GM18909 (cell line): ENCODE results near the gene ARMC10.
"Not testable (repeated sequence)": the region's sequence is repeated elsewhere in the genome, so short reads cannot be mapped to it uniquely, and the experiment has no call there.

ENCODE experiments used
- ATAC-seq: cut with Tn5 transposase; IDR thresholded peaks from one replicate; pipeline ENCODE4 v1.9.1; 2021; ENCODE audit warnings: mild to moderate bottlenecking; ENCODE audit not compliant: unreplicated experiment, poor library complexity

The ARMC10 gene

DNA sequence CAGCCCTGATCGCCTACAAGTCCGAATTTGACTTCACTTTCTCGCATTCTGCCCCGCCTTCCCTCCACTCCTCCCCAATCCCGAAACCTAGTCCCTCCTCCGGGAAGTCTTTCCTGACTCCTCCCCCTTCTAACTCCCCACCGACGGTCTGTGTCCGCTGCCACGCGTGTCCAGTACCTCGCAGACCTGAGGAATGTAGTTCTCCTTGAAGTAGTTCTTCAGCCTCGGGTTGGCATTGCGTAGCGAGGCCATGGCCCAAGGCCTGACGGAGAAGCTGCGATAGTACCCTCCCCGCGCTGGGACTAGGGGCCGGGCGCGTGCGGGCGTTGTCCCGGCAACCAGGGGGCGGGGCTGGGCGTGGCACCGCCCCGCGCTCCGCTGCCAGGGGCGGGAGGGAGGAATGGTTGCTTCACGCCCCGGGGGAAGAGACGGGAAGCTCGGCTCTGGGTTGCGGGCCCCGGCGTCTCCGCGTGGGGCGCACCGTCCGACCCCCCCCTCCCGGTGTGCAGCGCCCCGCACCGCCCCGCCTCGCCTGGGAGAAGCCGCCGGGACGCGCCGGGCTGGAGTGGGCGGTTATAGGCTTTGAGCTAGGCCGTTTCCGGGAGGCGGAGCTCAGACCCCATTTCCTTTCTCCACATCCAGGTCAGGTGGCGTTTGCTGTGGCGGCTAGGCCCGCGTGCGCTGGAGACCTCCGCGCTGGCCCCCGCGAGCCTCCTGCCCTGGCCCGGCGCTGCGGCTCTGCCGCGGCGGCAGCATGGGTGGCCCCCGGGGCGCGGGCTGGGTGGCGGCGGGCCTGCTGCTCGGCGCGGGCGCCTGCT, at the start of gene ARMC10, which contains the start of gene FBXL13:
ARMC10 (plus strand) TSS at position 622 of the 818 bp plus-strand sequence; CDS start at position 755, 133 bp downstream.
FBXL13 (minus strand) TSS at position 278 of the 818 bp plus-strand sequence.
- ATAC-seq: peak; percentile 92

DNA sequence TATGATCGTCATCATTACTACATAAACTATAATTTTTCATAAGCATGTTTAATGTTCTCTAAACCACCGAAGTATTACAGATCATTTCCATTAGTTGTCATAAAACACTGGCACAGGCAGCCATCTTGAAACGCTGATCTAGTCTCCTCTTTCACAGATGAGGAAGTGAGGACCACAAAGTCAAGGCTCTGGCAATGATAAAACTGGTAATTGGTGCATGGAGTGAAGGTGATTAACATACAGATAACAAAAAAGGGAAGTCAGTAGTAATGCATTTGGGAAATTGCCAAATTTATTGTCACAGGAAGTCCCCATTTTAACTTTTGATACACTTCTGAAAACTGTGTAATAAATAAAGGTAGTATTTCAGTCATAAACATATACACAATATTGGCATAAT, 49.6 kb upstream of the ARMC10 start:
- ATAC-seq: no peak

DNA sequence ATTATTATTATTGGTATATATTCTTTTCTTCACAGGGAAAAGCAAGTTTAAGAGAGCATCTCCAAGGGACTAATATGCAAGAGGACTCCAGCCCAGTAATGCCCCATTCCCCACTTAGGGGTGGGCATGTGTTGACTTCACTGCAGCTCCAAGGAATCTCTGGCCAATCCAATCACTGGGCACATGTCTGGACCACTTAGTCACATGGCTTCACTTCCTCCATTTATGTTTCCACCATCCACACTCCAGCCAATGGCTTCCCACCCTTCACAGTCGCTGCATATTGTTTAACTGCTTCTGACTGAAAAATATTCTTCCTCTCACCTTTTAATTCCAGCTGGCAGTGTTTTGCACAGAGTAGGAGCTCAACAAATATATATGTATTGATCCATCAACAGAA, 43.9 kb upstream of the ARMC10 start:
- ATAC-seq: no peak

DNA sequence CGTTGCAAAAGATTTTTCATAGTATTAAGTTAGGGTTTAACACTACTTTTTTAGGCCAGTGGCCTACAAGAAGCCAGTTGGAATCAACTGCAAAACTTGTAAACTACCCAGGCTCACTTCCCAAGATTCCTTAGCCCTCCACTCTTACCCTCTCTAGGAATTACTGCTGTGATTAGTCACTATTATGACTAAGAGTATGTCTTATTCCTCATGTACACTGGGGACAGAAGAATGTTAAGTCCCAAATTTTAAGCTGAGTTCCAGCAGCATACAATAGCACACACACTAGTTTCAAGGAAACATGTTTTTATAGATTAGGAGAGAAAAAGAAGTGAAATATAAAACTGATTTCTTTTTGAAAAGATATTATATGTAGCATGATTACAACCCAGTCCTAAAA, 43.2 kb upstream of the ARMC10 start:
- no peak for ATAC-seq

DNA sequence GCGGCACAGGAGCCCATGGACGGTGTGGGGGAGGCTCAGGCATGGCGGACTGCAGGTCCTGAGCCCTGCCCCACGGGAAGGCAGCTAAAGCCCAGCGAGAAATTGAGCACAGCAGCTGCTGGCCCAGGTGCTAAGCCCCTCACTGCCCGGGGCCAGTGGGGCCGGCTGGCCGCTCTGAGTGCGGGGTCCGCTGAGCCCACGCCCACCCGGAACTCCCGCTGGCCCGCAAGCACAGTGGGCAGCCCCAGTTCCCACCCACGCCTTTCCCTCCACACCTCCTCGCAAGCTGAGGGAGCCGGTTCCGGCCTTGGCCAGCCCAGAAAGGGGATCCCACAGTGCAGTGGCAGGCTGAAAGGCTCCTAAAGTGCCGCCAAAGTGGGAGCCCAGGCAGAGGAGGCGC, 40.6 kb upstream of the ARMC10 start:
- not testable (repeated sequence) for ATAC-seq

DNA sequence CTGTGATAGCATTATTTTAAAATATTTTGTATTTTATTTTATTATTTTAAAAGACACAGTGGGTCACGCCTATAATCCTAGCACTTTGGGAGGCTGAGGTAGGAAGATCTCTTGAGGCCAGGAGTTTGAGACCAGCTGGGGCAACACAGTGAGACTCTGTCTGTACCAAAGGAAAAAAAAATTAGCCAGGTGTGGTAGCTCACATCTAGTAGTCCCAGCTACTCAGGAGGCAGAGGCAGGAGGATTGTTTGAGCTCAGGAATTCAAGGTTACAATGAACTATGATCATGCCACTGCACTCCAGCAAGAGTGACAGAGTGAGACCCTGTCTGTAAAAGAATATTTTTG, 37.5 kb upstream of the ARMC10 start:
- no peak for ATAC-seq

DNA sequence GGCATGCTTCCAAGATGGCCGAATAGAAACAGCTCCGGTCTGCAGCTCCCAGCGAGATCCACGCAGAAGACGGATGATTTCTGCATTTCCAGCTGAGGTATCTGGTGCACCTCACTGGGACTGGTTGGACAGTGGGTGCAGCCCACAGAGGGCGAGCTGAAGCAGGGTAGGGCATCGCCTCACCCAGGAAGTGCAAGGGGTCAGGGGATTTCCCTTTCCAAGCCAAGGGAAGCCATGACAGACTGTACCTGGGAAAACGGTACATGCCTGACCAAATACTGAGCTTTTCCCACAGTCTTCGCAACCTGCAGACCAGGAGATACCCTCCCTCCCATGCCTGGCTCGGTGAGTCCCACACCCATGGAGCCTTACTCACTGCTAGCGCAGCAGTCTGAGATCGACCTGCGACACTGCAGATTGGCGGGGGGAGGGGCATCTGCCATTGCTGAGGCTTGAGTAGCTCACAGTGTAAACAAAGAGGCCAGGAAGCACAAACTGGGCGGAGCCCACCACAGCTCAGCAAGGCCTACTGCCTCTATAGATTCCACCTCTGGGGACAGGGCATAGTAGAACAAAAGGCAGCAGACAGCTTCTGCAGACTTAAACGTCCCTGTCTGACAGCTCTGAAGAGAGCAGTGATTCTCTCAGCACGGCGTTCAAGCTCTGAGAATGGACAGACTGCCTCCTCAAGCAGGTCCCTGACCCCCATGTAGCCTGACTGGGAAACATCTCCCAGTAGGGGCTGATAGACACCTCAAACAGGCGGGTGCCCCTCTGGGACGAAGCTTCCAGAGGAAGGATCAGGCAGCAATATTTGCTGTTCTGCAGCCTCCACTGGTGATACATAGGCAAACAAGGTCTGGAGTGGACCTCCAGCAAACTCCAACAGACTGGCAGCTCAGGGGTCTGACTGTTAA, 36.9 kb upstream of the ARMC10 start:
- ATAC-seq: not testable (repeated sequence)

DNA sequence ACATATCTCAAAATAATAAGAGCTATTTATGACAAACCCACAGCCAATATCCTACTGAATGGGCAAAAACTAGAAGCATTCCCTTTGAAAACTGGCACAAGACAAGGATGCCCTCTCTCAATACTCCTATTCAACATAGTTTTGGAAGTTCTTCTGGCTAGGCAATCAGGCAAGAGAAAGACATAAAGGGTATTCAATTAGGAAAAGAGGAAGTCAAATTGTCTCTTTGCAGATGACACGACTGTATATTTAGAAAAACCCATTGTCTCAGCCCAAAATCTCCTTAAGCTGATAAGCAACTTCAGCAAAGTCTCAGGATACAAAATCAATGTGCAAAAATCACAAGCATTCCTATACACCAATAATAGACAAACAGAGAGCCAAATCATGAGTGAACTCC, 33.1 kb upstream of the ARMC10 start:
- not testable (repeated sequence) for ATAC-seq

DNA sequence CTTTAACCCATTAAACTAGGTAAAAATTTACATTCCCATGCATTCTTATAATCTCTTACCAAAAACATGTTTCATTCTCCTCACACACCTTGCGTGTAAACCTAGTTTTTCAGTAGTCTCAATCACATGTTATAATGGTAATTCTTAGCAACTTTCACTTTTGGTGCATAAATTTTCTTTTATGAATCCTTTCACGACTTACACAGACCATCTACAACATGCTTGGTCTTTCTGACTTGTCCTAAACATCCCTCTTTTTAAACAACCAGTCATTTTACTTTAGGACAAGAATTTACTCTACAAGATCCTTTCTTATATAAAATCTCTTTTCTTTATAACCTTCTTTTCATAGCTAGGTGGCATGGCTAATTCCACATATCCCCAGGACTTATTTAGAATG, 26.1 kb upstream of the ARMC10 start:
- no peak for ATAC-seq

DNA sequence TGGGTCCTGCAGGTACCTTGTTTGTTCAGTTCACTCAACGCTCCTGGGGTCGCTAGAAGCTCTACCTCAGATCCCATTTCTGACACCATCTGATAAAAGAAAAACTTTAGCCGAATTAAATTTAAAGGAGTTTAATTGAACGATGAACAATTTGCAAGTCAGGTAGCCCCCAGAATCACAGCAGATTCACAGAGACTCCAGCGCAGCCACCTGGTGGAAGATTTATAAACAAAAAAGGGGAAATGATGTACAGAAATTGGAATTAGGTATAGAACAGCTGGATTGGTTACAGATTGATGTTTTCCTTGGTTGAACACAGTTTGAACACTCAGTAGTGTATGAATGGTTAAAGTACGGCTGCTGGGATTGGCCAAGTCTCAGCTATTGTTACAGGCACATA, 23.4 kb upstream of the ARMC10 start:
- no peak for ATAC-seq

DNA sequence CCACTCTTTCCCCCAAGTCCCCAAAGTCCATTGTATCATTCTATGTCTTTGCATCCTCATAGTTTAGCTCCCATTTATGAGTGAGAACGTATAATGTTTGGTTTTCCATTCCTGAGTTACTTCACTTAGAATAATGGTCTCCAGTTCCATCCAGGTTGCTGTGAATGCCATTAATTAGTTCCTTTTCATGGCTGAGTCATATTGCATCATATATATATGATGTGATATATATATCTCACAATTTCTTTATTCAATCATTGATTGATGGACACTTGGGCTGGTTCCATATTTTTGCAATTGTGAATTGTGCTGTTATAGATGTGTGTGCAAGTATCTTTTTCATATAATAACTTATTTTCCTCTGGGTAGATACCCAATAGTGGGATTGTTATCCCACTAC, 18.9 kb upstream of the ARMC10 start:
- not testable (repeated sequence) for ATAC-seq

DNA sequence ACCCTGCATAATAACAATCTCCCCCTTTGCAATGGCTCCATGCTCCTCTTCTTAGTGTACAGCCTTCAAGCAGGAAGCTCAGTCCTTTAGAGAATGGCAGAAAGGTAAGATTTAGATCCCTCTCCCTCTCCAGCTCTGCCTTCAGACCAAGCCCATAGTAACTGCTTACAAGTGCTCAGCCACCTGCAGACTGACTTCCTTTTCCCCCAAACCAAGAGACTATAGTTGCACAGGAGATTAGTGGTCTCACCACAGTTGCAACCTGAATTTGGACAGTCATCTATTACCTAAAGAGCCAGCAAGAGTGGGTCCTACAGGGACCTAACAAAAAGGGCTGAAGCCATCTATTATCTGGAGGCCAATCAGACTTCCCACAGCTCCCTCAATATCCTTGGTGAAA, 16.8 kb upstream of the ARMC10 start:
- ATAC-seq: no peak

DNA sequence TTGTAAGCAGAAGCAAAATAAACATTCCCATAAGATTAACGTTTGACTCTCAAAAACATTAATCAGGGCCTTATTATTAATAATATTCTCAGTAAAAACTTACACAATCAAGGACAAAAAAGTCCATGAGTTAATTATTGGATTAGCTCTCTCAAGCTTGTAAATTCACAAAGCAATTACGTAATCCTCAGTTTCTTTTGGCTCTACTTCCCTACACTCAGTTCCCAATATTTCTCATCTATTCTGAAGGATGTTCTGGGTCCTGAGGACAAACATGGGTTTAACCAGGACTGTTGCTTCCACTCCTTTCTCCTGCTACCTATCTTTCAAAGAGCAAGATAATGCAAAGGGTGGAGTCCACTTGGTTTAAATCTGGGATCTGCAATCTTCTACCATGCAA, 15.5 kb upstream of the ARMC10 start:
- no peak for ATAC-seq

DNA sequence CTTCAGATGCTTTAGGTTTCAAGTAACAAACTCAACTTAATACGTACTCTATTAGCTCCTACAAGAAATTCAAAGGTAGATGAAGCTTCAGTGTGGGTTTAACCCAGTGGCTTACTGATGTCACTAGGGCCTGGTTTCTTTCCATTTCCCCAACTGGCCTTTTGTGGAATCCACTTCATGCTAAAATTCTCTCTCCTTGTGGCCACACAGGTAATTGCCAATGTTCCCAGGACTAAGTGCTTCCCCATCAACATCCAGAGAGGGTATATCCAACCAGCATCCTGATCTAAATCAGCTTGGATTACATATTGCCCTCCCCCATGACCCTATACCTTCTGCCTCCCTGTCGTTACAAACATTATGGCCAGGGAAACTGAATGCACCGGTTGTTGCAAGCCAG, 11.0 kb upstream of the ARMC10 start:
- ATAC-seq: no peak

DNA sequence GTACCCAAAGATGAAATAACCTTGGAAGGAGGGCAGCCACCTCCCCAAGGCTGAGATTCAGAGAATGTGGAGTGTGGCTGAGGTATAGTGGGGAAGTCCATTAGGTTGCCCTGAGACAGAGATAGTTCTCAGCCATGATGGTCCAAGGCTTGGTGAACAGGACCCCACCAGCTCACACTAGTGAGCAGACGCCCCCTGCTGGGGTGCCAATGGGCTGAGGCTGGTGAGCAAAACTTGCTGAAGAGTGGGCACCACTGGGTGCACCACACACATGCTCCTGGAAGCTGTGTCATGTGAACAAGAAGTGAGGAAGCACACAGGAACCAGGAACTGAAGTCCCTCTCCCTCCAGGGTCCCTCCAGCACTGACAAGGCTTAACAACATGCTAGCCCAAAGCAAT, 9.3 kb upstream of the ARMC10 start:
- ATAC-seq: no peak

DNA sequence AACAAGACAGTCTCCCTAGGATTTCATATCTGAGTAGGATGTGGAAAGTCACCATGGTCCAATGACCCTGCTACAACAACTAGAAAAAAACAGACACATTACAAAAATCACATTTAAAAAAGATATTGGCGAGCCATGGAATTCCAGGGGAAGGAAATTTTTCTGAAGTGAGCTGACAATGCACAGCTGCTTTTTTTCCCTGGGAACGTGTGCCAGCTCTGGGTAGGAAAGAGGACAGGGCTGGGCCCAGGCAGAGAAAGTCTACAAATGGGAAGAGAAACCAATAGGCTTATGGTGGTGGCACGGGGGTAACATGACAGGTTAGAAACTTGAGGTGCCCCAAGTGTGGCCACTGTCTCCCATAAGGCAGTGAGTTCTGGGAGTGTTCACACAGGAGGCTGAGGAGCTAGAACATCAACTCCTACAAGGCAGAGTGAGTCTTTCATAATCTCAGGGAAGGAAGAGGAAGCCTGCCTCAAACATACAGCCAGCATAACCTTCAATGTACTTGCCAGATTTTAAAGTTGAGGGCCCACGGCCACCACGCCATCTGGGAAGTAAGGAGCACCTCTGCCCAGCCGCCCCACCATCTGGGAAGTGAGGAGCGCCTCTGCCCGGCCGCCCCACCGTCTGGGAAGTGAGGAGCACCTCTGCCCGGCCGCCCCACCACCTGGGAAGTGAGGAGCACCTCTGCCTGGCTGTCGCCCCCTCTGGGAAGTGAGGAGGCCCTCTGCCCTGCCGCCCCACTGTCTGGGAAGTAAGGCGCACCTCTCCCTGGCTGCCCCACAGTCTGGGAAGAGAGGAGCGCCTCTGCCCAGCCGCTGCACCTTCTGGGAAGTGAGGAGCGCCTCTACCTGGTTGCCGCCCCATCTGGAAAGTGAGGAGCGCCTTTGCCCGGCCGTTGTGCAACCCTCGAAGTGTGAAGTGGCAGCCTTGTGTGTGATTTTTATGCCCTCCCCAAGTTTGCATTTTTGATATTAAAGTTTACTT, 6.2 kb upstream of the ARMC10 start:
- ATAC-seq: no peak

DNA sequence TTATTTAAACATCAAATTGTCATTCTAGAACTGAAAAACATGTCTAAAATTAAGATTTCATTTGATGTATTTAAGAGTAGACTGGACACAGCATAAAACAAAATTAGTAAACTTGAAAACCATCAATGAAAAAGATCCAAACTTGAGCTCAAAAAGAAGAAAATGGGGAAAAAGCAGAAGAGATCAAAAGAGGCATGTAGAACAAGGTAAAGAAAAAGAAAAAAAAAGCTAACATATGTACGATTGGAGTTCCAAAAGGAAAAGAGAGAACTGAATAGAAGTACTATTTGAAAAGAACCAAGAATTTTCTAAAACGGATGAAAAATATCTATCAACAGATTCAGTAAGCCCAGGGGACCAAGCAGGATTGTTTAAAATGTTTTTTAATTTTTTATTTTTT, 3.9 kb upstream of the ARMC10 start:
- ATAC-seq: no peak

DNA sequence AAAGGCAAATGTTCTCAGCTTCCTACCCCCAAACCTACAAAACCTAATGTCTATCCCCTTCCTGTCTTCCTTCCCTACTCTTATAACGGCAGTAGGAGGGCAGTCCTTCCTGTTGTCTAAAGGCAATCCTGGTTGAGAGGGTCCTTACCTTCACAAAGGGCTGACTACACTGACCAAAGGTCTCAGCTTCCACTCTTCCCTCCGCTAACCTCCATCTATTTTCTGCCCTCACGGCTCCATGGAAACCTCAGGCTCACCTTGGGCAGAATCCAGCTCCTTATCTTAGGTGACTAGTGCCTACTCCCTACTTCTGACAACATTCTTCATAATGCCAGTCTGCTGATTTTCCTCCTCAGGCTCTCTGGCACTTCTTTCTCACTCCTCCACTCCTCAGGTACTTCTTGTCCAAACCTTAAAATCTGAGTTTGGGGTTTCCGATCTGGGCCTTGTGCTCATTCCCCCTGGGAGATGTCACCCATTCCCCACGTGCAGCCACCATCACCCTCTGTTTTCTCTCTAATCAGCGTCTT, 886 bp upstream of the ARMC10 start:
- ATAC-seq: no peak

DNA sequence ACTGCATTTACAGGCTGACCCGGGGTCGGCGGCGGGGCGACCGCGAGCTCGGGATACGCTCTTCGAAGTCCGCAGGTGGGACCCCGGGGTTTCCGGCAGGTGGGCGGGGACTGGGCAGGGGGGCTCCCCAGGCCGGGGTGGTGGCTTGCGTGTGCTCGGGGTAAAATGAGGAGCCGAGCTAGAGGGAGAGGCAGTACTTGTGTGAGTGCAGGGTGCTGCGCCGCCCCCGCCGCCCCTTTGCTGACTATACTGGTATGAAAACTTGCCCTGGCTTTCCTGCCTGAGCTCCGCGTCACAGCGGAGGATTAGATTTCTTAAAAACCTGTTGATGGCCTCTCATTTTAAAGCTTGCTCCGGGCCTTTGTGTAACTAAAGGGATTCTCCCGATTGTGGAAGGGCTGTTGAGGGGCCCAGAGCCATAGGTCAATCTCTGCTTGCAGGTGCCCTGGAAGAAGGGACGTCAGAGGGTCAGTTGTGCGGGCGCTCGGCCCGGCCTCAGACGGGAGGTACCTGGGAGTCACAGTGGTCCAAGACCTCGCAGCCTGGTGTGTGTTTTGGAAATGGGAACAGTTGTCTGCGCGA, 488 bp downstream of the ARMC10 start:
- peak; percentile 54 for ATAC-seq

DNA sequence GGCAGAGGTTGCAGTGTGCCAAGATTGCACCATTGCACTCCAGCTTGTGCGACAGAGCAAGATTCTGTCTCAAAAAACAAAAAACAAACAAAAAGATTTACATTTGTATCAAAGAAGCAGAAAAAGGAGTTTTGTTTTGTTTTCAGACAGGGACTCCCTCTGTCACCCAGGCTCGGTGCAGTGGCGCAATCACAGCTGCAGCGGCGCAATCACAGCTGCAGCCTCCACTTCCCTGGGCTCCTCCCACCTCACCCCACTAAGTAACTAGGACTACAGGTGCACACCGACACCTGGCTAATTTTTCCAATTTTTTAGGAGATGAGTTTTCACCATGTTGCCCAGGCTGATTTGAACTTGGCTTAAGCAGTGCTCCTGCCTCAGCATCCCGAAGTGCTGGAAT, 1.8 kb downstream of the ARMC10 start:
- no peak for ATAC-seq
